GM19328 (cell line): ENCODE data around the gene RASGRP1.

Experiments
- ATAC-seq: cut with Tn5 transposase; IDR thresholded peaks from one replicate; pipeline ENCODE4 v1.9.1; 2021; ENCODE audit warnings: mild to moderate bottlenecking, moderate library complexity; ENCODE audit not compliant: unreplicated experiment

Gene RASGRP1

DNA sequence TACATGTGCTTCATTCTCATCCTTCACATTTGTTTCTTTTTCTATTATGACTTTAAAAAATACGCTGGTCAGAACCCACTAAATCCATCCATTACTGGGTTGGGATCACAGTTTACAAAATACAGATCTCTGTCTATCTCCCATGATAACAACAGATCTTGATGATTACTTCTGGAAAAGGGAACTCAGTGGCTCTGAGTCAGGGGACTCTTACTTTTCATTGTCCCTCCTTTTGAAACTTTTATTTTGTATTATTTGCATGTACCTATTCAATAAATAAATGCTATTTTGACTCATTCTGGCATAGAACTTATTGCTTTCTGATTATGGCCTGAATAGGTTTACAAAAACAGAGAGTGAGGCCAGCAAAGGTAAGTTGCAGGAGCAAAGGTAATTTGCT, 11.6 kb upstream of the RASGRP1 start:
- ATAC-seq = no peak

GRCh38 chr15:38565287-38565670, 665 bp upstream of the RASGRP1 start:
- ATAC-seq = no peak

- ATAC-seq = peak; percentile 59
Measured at GRCh38 chr15:38563723-38564519, 693 bp downstream of the RASGRP1 start.

DNA sequence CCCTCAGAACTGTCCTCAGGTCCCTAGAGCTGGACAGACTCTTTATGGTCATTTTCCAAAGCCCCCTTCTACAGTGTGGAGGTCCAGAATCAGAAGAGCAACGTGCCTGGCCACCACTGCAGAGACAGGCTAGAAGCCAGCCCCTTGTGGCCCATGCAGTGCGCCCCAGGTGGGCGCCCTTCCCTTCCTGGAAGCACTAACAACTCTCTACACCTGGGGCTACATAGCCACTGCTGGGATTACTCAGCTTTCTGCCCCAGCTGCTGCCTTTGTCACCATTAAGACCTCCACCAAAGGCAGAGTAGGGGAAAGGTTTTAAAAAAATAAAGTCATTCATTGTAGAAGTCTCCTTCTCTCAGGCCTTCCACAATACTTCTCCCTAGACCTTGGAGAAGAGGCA, 2.3 kb downstream of the RASGRP1 start:
- ATAC-seq = no peak

DNA sequence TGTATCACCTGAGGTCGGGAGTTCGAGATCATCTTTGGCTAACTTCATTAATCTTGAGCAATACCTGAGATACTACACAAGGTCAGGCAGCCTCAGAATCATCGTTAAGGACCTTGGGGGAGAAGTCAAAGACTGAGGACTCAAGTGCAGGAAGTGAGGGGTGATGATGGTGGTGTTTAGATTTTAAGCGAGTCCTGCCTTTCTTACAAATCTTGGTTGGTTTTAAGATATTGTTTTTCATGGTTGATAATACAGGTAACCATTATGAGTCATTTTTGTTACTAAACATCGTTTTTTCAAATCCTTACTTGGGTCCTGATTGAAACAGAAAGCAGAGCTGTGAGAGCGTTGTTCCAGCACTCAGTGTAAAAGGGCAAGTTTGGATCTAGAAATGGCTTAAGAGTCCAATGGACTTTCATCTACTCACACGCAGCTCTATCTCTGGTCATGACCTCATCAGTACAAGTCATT, 4.1 kb downstream of the RASGRP1 start:
- ATAC-seq = no peak

DNA sequence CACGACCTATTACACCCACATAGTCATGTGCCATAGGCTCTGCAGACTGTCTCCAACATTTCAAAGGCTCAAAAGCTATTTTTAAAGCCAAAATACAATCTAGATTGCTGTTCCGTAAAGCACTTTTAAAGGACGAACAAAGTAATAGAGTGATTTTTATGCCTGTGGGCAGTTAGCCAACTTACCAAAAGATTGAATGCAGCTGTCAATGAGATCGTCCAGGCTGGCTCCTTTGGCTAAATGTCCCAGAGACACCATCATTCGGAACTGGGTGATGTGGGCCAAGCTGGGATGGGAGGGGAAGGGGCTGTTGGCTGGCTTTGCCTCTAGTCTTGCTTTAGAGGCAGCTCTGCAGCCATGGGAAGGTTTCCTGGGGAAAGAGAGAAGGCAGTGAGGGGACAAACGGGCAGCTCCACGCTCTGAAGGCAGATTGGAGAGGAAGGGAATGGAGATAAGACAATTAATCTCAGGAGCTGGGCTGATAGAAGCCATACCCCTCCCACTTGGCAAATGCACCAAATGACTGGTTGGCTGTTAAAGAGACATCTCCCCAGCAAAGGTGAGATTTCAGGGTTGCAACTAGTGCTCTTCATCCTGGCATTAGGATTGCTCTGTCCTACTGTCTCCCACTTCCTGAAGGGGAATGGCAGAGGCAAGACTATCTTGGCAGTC, 4.8 kb downstream of the RASGRP1 start:
- no peak for ATAC-seq

DNA sequence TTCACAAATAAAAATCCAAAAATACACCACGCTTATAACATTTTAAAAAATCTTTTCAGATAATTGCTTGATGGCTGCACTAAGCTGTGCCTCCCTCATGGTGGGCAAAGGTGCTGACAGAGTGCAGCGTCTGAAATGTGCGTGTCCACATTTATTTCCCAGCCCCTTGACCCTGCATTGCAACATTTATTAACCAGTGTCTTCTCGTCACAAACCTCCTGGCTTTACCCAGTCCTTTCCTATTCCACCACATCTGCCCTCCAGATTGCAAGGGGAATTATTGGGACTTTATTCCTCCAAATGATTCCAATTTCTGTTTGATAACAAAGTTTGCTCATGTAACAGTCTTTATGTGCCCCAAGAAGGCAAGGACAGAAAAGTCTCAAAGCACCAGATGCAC, 5.5 kb downstream of the RASGRP1 start:
- ATAC-seq = no peak

DNA sequence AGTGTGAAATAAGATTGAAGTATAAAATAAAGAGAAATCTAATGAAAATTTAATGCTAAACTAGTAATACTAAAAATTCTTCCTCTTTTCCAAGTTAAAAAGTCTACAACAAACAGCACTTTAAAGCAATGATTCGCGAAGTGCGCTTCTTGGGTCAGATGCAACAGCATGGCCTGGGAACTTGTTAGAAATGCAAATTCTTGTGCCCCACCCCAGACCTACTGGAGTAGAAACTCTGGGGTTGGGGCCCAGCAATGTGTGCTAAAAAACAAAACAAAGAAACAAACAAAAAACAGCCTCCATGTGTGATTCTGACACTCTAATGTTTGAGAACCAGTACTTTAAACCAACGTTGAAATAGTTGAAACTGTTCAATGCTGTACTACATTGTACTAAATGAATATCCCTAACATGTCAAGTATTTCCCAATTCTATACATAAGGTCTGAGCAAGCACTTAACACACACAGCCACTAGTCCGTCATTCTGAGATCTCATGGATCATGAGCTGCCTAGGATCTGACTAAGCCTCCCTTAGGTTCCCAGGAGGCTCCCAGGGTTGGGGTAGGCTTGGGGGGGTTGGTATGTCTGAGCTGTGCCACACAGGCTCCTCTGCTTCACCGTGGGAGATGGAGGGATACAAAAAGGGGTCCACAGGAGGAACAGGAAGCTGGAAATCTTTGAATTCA, 6.1 kb downstream of the RASGRP1 start:
- ATAC-seq = no peak

- no peak for ATAC-seq
Measured at GRCh38 chr15:38557921-38558320, 6.7 kb downstream of the RASGRP1 start.

GRCh38 chr15:38555686-38556334, 8.8 kb downstream of the RASGRP1 start:
- no peak for ATAC-seq

- no peak for ATAC-seq
Measured at GRCh38 chr15:38554354-38554753, 10.3 kb downstream of the RASGRP1 start.

- no peak for ATAC-seq
Measured at GRCh38 chr15:38553071-38553470, 11.5 kb downstream of the RASGRP1 start.

DNA sequence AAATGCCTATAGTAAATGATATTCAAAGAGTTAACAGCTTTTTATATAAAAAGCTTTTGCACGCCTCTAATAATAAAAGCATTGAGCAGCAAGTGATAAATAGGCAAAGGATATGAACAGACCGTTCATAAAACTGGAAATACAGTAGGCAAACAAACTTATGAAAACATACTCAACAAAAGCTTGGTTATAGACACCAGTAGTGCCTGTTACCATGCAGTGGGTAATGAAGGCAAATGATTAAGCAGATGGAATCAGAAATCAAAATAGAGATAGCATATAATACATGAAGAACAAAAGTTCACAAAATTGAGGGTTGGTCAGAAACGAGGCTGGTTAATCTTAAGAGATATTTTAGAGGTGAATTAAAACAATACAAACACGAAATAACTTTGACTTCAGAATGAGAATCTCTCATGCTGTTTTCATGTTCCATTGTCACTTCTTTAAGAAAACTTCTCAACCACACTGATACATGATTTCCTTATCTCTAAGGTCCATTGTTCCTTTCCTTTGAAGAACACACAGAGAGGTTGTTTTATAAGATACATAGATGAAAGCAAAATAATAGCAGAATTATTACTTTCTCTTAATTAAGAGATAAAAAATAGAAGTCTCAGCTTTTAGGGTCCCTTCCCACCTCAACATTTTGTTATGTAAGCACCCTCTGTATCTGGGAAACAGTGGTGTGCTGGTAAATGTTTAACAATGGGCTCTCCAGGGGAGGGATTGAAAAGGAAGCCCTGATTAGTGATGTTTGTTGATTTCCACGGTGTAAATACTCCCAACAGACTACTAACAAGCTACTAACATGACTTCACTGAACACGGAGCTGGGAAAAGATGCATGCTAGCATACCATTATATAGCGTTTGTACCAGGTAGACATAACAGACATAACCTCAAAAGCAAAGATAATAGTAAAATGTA, 12.6 kb downstream of the RASGRP1 start:
- no peak for ATAC-seq

DNA sequence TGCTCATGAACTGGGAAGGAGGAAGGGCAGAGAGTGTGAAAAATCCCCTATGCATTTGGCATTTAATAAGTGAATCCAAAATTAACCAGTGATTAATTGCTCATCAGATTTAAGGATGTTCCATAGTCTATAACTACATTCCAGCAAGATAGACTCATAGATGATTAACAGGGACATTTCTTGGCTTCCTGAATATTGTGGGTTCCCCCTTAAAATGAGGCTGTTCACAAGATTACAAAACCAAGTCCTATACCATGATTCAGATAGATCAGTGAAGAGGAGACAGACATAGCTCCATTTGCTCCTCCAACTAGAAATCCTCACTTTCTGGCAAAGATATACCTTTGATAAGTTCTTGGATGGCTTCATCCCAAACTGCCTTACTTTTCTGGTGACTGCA, 15.4 kb downstream of the RASGRP1 start:
- no peak for ATAC-seq

- ATAC-seq = no peak
Measured at GRCh38 chr15:38547255-38547997, 17.2 kb downstream of the RASGRP1 start.

GRCh38 chr15:38545179-38545578, 19.4 kb downstream of the RASGRP1 start:
- no peak for ATAC-seq

GRCh38 chr15:38541026-38541425, 23.6 kb downstream of the RASGRP1 start:
- ATAC-seq = no peak

- ATAC-seq = no peak
Measured at GRCh38 chr15:38540510-38540909, 24.1 kb downstream of the RASGRP1 start.

- ATAC-seq = no peak
Measured at GRCh38 chr15:38539008-38539343, 25.6 kb downstream of the RASGRP1 start.
